GM12873 (cell line): ENCODE results near the gene NXPH4.
A peak's percentile ranks its signal among the peaks of the same experiment; 100 is the strongest.

Source experiments
- CTCF ChIP-seq: IDR thresholded peaks from 2 replicates; pipeline ENCODE4 v1.5.1; 2012; ENCODE audit warnings: low read depth, mild to moderate bottlenecking, moderate library complexity, low read length, control low read depth; ENCODE audit not compliant: insufficient read depth; ENCODE audit errors: missing control alignments

Gene NXPH4

GRCh38 chr12:57178213-57178612 lies 38.4 kb upstream of the NXPH4 start:
- TF ChIP-seq CTCF, result no peak

- no peak for TF ChIP-seq CTCF
These were observed 37.1 kb upstream of the NXPH4 start for GRCh38 chr12:57179331-57180086.

- no peak for TF ChIP-seq CTCF
These were observed 36.1 kb upstream of the NXPH4 start for GRCh38 chr12:57180321-57180989.

- TF ChIP-seq CTCF, result no peak
These were observed 35.5 kb upstream of the NXPH4 start for GRCh38 chr12:57181072-57181471.

- TF ChIP-seq CTCF, result no peak
These were observed 34.9 kb upstream of the NXPH4 start for GRCh38 chr12:57181561-57182155.

GRCh38 chr12:57182918-57183575 lies 33.5 kb upstream of the NXPH4 start:
- peak; percentile 98 for TF ChIP-seq CTCF

GRCh38 chr12:57183939-57184725 lies 32.5 kb upstream of the NXPH4 start:
- TF ChIP-seq CTCF, result no peak
